ENCODE results near the gene CCR5.

Gene CCR5

GRCh38 chr3:46417841-46418611 is 47.3 kb downstream of the CCR5 start:
- H3K4me3 Mint-ChIP-seq: no peak overlapping the region
- peaks cover 21% of the 10 kb centered on the region for H3K4me1 Mint-ChIP-seq (ENCODE audit: low read depth)
- no peaks in the 10 kb centered on the region for H3K9me3 Mint-ChIP-seq
- no peaks in the 10 kb centered on the region for H3K36me3 Mint-ChIP-seq (ENCODE audit: low read depth)
- H3K27ac Mint-ChIP-seq: no peak overlapping the region
- no peaks in the 10 kb centered on the region for H3K27me3 Mint-ChIP-seq

DNA sequence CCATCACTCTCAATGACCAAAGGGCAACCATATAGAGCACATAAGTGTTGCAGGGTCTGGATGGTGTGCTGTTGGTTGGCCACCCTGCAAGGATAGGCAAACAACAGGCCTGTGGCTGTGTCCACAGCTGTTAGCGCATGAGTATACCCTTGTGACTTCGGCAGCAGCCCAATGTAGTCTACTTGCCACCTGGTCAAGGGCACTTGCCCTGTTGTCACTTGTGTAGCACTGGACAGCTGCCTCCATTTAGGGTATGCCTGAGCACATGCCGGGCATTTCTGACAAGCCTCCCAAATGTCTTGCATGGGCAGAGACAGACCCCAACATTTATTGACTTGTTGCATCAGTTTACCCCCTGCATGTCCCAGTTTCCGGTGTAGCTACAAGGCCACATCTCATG is 49.1 kb downstream of the CCR5 start:
- no peaks in the 10 kb centered on the region for H3K36me3 Mint-ChIP-seq (ENCODE audit: low read depth)
- no peaks in the 10 kb centered on the region for H3K27me3 Mint-ChIP-seq
- no peak overlapping the region for H3K27ac Mint-ChIP-seq
- no peaks in the 10 kb centered on the region for H3K9me3 Mint-ChIP-seq
- H3K4me1 Mint-ChIP-seq (ENCODE audit: low read depth): peaks cover 21% of the 10 kb centered on the region
- no peak overlapping the region for H3K4me3 Mint-ChIP-seq

GRCh38 chr3:46420931-46421330 is 50.2 kb downstream of the CCR5 start:
- H3K4me1 Mint-ChIP-seq (ENCODE audit: low read depth): peaks cover 16% of the 10 kb centered on the region

DNA sequence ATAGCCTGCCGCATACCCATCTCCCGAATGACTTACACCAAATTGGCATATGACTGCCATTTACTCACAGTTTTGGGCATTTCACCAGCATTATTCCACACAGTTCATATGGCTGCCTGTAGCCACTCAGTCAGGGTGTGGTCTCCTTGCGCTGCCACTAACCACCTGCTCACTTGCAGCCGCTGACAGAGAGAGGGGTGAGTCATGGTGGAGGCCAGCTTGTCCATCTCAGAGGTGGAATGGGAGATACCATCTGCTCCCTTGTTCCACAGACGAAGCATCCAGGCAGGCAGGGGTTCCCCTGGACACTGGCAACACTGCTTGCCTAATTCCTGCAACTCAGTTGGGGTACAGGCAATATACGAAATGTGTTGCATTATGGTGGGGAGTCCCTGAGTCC is 51.9 kb downstream of the CCR5 start:
- no peak overlapping the region for H3K4me3 Mint-ChIP-seq
- no peaks in the 10 kb centered on the region for H3K4me1 Mint-ChIP-seq (ENCODE audit: low read depth)
- no peaks in the 10 kb centered on the region for H3K27me3 Mint-ChIP-seq
- no peaks in the 10 kb centered on the region for H3K9me3 Mint-ChIP-seq
- no peaks in the 10 kb centered on the region for H3K36me3 Mint-ChIP-seq (ENCODE audit: low read depth)
- H3K27ac Mint-ChIP-seq: no peak overlapping the region

More at GRCh38 chr3:46420931-46421330, 50.2 kb downstream of the CCR5 start:
- Mint-ChIP-seq H3K27ac (no peak overlapping the region), H3K4me3 (no peak overlapping the region), H3K9me3 (no peaks in the 10 kb centered on the region), H3K27me3 (no peaks in the 10 kb centered on the region), H3K36me3 (ENCODE audit: low read depth) (no peaks in the 10 kb centered on the region)

DNA sequence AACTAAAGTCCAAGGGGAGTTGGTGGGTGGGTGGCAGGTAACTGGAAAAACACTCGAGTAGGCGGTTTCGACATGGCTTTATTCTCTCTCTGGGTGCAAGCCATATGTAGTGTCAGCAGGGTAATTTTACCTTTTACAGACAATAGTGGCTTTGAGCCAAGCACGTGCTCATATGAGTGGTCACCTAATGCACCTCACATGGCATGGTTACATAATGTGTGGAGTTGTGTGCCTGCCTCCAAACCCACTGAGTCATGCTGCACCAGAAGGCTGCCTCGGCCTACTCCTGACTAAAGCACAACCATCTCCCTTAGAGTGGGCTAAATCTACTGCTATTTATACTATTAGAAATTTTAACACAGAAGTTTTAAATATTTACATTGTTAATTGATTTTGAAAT is 52.8 kb downstream of the CCR5 start:
- H3K9me3 Mint-ChIP-seq: no peaks in the 10 kb centered on the region
- H3K27me3 Mint-ChIP-seq: no peaks in the 10 kb centered on the region
- no peaks in the 10 kb centered on the region for H3K4me1 Mint-ChIP-seq (ENCODE audit: low read depth)
- H3K4me3 Mint-ChIP-seq: no peak overlapping the region
- no peaks in the 10 kb centered on the region for H3K36me3 Mint-ChIP-seq (ENCODE audit: low read depth)
- no peak overlapping the region for H3K27ac Mint-ChIP-seq
